ENCODE measurements around the gene FBXW11. TPM values are rescaled to one million over a fixed set of nuclear protein-coding genes. Genes with fewer than 3 reads are reported as not detected.

Gene FBXW11
- total and polyA plus RNA-seq, 8 donors, result 6.0 to 43.8 (median 25.0) TPM

DNA sequence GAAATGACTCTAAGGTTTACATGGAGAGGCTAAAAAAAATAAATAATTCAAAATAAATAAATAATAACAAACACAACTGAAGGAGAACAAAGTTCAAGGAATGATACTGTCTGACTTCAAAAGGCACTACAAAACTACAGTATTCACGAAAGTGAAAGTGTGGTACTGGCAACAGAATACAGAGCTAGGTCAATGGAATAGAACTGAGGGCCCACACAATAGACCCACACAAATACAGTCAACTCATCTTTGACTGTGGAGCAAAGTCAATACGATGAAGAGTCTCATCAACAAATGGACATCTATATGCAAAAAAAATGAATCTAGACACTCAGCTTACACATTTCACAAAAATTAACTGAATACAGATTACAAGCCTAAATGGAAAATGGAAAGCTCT is 75.3 kb downstream of the FBXW11 start:
- TF ChIP-seq, protein P1, sequence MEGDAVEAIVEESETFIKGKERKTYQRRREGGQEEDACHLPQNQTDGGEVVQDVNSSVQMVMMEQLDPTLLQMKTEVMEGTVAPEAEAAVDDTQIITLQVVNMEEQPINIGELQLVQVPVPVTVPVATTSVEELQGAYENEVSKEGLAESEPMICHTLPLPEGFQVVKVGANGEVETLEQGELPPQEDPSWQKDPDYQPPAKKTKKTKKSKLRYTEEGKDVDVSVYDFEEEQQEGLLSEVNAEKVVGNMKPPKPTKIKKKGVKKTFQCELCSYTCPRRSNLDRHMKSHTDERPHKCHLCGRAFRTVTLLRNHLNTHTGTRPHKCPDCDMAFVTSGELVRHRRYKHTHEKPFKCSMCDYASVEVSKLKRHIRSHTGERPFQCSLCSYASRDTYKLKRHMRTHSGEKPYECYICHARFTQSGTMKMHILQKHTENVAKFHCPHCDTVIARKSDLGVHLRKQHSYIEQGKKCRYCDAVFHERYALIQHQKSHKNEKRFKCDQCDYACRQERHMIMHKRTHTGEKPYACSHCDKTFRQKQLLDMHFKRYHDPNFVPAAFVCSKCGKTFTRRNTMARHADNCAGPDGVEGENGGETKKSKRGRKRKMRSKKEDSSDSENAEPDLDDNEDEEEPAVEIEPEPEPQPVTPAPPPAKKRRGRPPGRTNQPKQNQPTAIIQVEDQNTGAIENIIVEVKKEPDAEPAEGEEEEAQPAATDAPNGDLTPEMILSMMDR (IDR thresholded peaks at IDR 0.05), result no peak
- intact Hi-C loops (cut with DNase I), result no loop called here
- no peak overlapping the region for H3K4me3 ChIP-seq
- ATAC-seq (no peak), FAIRE-seq (no peak), DNase-seq (no peak)
- no peaks in the 10 kb centered on the region for H3K36me3 ChIP-seq
- H3K27me3 ChIP-seq, result no peaks in the 10 kb centered on the region
- H3K27ac ChIP-seq, result no peak overlapping the region
- no peaks in the 10 kb centered on the region for H3K4me1 ChIP-seq
- no peaks in the 10 kb centered on the region for H3K9me3 ChIP-seq
- 96% methylated on average over 2 of the region's 2 CpGs for WGBS, 2 donors

DNA sequence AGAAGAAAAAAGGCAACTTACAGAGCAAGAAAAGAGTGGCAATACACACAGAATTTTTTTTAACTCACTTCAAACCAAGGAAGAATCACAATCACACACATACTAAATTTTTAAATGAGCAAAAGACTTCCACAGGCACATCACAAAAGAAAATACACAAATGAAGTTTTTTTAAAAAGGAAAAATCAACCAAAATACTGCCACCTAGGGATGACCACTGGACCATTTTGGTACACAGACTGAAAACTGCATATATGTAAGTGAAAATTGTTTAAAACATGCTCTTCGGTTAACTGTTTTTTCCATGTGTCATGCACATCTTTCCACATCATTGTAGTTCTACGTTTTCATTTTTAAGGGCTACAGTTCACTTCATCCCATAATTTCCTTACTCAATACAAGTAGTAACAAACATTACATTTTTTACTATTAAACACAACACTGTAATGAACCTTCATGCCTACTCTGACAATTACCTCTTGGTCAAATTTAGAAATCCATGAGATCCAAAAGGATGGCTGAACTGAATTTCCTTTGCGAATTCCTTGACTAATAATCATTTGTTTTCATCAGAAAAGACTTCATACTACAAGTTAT is 79.0 kb downstream of the FBXW11 start:
- WGBS, 2 donors, result 90 to 95% methylated on average over 3 of the region's 3 CpGs

DNA sequence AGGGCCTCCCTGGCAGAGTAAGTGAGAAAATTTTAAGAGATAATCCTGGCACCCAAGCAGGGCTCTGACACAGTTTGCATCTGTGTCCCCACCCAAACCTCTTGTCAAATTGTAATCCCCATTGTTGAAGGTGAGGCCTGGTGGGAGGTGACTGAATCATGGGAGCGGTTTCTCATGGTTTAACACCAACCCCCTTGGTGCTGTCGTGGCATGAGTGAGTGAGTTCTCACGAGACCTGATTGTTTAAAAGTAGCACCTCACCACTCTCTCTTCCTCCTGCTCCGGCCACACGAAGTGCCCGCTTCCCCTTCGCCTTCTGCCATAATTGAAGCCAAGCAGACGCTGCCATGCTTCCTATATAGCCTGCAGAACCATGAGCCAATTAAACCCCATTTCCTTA is 80.1 kb downstream of the FBXW11 start:
- intact Hi-C loops (cut with DNase I), result no loop called here
- no peaks in the 10 kb centered on the region for H3K36me3 ChIP-seq
- H3K27me3 ChIP-seq, result no peaks in the 10 kb centered on the region
- peaks cover 4 to 11% (median 7%) of the 10 kb centered on the region in 3 donors for H3K4me1 ChIP-seq
- H3K27ac ChIP-seq, result no peak overlapping the region
- no peak overlapping the region for H3K4me3 ChIP-seq
- TF ChIP-seq, protein P1 (IDR thresholded peaks at IDR 0.05), result no peak
- FAIRE-seq, result no peak
- DNase-seq, result no peak
- peak in 2 of 4 donors; percentile 14 to 26 for ATAC-seq
- no peaks in the 10 kb centered on the region for H3K9me3 ChIP-seq
- 89 to 96% methylated on average over 8 of the region's 8 CpGs for WGBS, 2 donors

More for the DNA sequence above, 79.0 kb downstream of the FBXW11 start:
- H3K4me3 ChIP-seq, result no peak overlapping the region
- DNase-seq, result no peak
- ATAC-seq, result no peak
- FAIRE-seq, result no peak
- TF ChIP-seq, protein P1 (IDR thresholded peaks at IDR 0.05), result no peak
- H3K27me3 ChIP-seq, result no peaks in the 10 kb centered on the region
- H3K4me1 ChIP-seq, result peaks cover 0 to 7% (median 0%) of the 10 kb centered on the region in 3 donors
- no peaks in the 10 kb centered on the region for H3K36me3 ChIP-seq
- H3K27ac ChIP-seq, result no peak overlapping the region
- no peaks in the 10 kb centered on the region for H3K9me3 ChIP-seq
- intact Hi-C loops (cut with DNase I), result no loop called here

DNA sequence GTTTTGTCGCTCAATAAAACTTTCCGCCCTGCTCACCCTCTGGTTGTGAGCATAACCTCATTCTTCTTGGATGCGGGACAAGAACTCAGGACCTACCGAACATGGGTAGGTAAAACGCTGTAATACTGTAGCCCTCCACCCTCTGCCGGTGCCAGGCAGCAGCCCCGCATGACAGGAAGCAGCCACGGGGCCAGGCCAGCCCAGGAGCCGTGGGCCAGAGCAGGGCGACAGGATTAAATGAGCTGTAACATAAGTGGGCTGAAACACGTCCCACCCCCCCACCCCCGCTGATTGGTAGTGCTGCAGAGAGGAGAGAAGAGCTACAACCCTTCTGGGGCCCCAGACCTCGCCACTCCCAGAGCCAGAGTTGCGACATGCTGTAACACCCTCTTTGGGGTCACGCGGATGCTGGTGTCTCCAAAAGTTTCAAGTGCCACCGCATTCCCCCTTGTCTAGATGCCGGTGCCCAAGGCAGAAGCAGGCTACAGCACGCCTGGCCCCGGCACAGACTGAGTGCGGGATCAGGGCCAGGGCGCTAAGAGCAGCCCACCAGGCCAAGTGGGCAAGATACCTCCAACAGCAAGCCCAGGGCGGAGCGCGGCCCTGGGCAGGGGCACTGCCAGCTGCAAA is 81.8 kb downstream of the FBXW11 start:
- FAIRE-seq, result no peak
- no peak for ATAC-seq

More for the DNA sequence above, 81.8 kb downstream of the FBXW11 start:
- no peaks in the 10 kb centered on the region for H3K36me3 ChIP-seq
- intact Hi-C loops (cut with DNase I), result no loop called here
- H3K27ac ChIP-seq, result no peak overlapping the region
- no peak for DNase-seq
- no peak overlapping the region for H3K4me3 ChIP-seq
- TF ChIP-seq, protein P1 (IDR thresholded peaks at IDR 0.05), result no peak
- WGBS, 2 donors, result 97 to 98% methylated on average over 25 of the region's 25 CpGs
- peaks cover 5 to 15% (median 11%) of the 10 kb centered on the region in 3 donors for H3K4me1 ChIP-seq
- no peaks in the 10 kb centered on the region for H3K27me3 ChIP-seq
- H3K9me3 ChIP-seq, result no peaks in the 10 kb centered on the region
